ENCODE results near the gene ZNF132.

Gene ZNF132

GRCh38 chr19:58395979-58396627, 43.9 kb downstream of the ZNF132 start:
- no peak overlapping the region for H3K9ac ChIP-seq (ENCODE audit: low read length)
- peaks cover 22% of the 10 kb centered on the region for H3K79me2 ChIP-seq (ENCODE audit: low read length)
- H3K4me2 ChIP-seq (ENCODE audit: low read length), result no peak overlapping the region
- no peaks in the 10 kb centered on the region for H3K27me3 ChIP-seq (ENCODE audit: low read depth, low read length)
- no peak overlapping the region for H2AFZ ChIP-seq (ENCODE audit: low read depth, low read length)
- H3K36me3 ChIP-seq (replicated peaks; ENCODE audit: low read depth, low read length), result peaks cover 45% of the 10 kb centered on the region
- peaks cover 6% of the 10 kb centered on the region for H3K4me1 ChIP-seq (ENCODE audit: low read length)
- H4K20me1 ChIP-seq (ENCODE audit: insufficient read depth, low read length), result peaks cover 39% of the 10 kb centered on the region
- TF ChIP-seq CTCF (IDR thresholded peaks at IDR 0.05; ENCODE audit: low read depth, low read length), result no peak
- no peak for TF ChIP-seq EZH2phosphoT487 (IDR thresholded peaks at IDR 0.05; ENCODE audit: low read depth)
- H3K4me3 ChIP-seq (ENCODE audit: low read length), result no peak overlapping the region
- H3K27ac ChIP-seq (ENCODE audit: low read length), result no peak overlapping the region
- no peaks in the 10 kb centered on the region for H3K9me3 ChIP-seq (ENCODE audit: insufficient read depth, low read length)

GRCh38 chr19:58395220-58395978, 44.6 kb downstream of the ZNF132 start, which contains the start of gene RNF225:
TSS of gene RNF225 (plus strand) at chr19:58395656. CDS start at chr19:58396090, 434 bp downstream.
- no peaks in the 10 kb centered on the region for H3K9me3 ChIP-seq (ENCODE audit: insufficient read depth, low read length)
- peaks cover 51% of the 10 kb centered on the region for H3K36me3 ChIP-seq (replicated peaks; ENCODE audit: low read depth, low read length)
- no peak within 1 kb of the TSS for H3K9ac ChIP-seq (ENCODE audit: low read length)
- H4K20me1 ChIP-seq (ENCODE audit: insufficient read depth, low read length), result peaks cover 46% of the 10 kb centered on the region
- TF ChIP-seq EZH2phosphoT487 (IDR thresholded peaks at IDR 0.05; ENCODE audit: low read depth) (no peak), CTCF (IDR thresholded peaks at IDR 0.05; ENCODE audit: low read depth, low read length) (no peak)
- H3K4me3 ChIP-seq (ENCODE audit: low read length), result no peak within 1 kb of the TSS
- H3K4me1 ChIP-seq (ENCODE audit: low read length), result peaks cover under 1% of the 10 kb centered on the region; the same call in 1 of the 2 replicates
- no peak within 1 kb of the TSS for H3K27ac ChIP-seq (ENCODE audit: low read length)
- no peaks in the 10 kb centered on the region for H3K27me3 ChIP-seq (ENCODE audit: low read depth, low read length)
- H2AFZ ChIP-seq (ENCODE audit: low read depth, low read length), result no peak within 1 kb of the TSS
- no peak within 1 kb of the TSS for H3K4me2 ChIP-seq (ENCODE audit: low read length)
- peaks cover 29% of the 10 kb centered on the region for H3K79me2 ChIP-seq (ENCODE audit: low read length)

GRCh38 chr19:58394821-58395219, 45.1 kb downstream of the ZNF132 start:
- Histone ChIP-seq H3K27ac (ENCODE audit: low read length) (no peak overlapping the region), H3K79me2 (ENCODE audit: low read length) (peaks cover 35% of the 10 kb centered on the region), H3K36me3 (replicated peaks; ENCODE audit: low read depth, low read length) (peaks cover 51% of the 10 kb centered on the region), H3K9me3 (ENCODE audit: insufficient read depth, low read length) (no peaks in the 10 kb centered on the region), H3K27me3 (ENCODE audit: low read depth, low read length) (no peaks in the 10 kb centered on the region), H2AFZ (ENCODE audit: low read depth, low read length) (no peak overlapping the region), H3K4me2 (ENCODE audit: low read length) (no peak overlapping the region), H3K9ac (ENCODE audit: low read length) (no peak overlapping the region), H3K4me3 (ENCODE audit: low read length) (no peak overlapping the region), H4K20me1 (ENCODE audit: insufficient read depth, low read length) (peaks cover 46% of the 10 kb centered on the region), H3K4me1 (ENCODE audit: low read length) (no peaks in the 10 kb centered on the region)
- TF ChIP-seq CTCF (IDR thresholded peaks at IDR 0.05; ENCODE audit: low read depth, low read length) (no peak), EZH2phosphoT487 (IDR thresholded peaks at IDR 0.05; ENCODE audit: low read depth) (no peak)

GRCh38 chr19:58393725-58394033, 46.3 kb downstream of the ZNF132 start:
- no peak for TF ChIP-seq CTCF (IDR thresholded peaks at IDR 0.05; ENCODE audit: low read depth, low read length)
- TF ChIP-seq EZH2phosphoT487 (IDR thresholded peaks at IDR 0.05; ENCODE audit: low read depth), result no peak
- H3K9ac ChIP-seq (ENCODE audit: low read length), result no peak overlapping the region
- H3K9me3 ChIP-seq (ENCODE audit: insufficient read depth, low read length), result no peaks in the 10 kb centered on the region
- H3K79me2 ChIP-seq (ENCODE audit: low read length), result peaks cover 46% of the 10 kb centered on the region
- H3K4me3 ChIP-seq (ENCODE audit: low read length), result no peak overlapping the region
- no peak overlapping the region for H2AFZ ChIP-seq (ENCODE audit: low read depth, low read length)
- H4K20me1 ChIP-seq (ENCODE audit: insufficient read depth, low read length), result peaks cover 52% of the 10 kb centered on the region
- no peak overlapping the region for H3K27ac ChIP-seq (ENCODE audit: low read length)
- H3K27me3 ChIP-seq (ENCODE audit: low read depth, low read length), result no peaks in the 10 kb centered on the region
- peaks cover 6% of the 10 kb centered on the region for H3K4me1 ChIP-seq (ENCODE audit: low read length)
- H3K36me3 ChIP-seq (replicated peaks; ENCODE audit: low read depth, low read length), result peaks cover 57% of the 10 kb centered on the region
- H3K4me2 ChIP-seq (ENCODE audit: low read length), result no peak overlapping the region

All from OCI-LY3 (cell line).